ENCODE data around the gene EZH1. TPM values are rescaled to one million over a fixed set of nuclear protein-coding genes. Genes with fewer than 3 reads are reported as not detected.

The EZH1 gene
- total and polyA plus RNA-seq, 10 of the 15 experiments (the other 5 are each of a cell fraction or from before 2014, with no cell fraction given), result 6.1 to 43.3 (median 16.8) TPM

- TF ChIP-seq ZBTB11 (CRISPR knock-in tag; IDR thresholded peaks at IDR 0.05) (peak; percentile 92), SIX5 (IDR thresholded peaks at IDR 0.05; ENCODE audit: low read depth, low read length, severe bottlenecking) (peak; percentile 63), POLR2AphosphoS2 (IDR thresholded peaks at IDR 0.05; ENCODE audit: low read depth, low read length) (peak; percentile 79; the same call in 1 of the 2 replicates), TAF1 (IDR thresholded peaks at IDR 0.05; ENCODE audit: borderline replicate concordance, low read depth, low read length) (peak; percentile 99), FOXM1 (IDR thresholded peaks at IDR 0.05; ENCODE audit: low read depth, low read length) (no peak), IRF5 (IDR thresholded peaks at IDR 0.05; ENCODE audit: borderline replicate concordance) (no peak), HDGF (IDR thresholded peaks at IDR 0.05) (0 out of 2 replicates have a peak, but pooled peaks have one; percentile 26), BHLHE40 (IDR thresholded peaks at IDR 0.05; ENCODE audit: borderline replicate concordance in 1 of 2, low read depth in 2 of 2, low read length in 1 of 2) (peak; percentile 22 to 37; a peak in 1 of 4 replicates), JUNB (IDR thresholded peaks at IDR 0.05) (no peak), BRCA1 (IDR thresholded peaks at IDR 0.05; ENCODE audit: low read depth, low read length) (no peak), CHD1 (IDR thresholded peaks at IDR 0.05; ENCODE audit: low read depth, low read length) (no peak), EGR1 (IDR thresholded peaks at IDR 0.05; ENCODE audit: borderline replicate concordance in 1 of 2, low read depth in 2 of 2, low read length in 2 of 2) (peak; percentile 59 to 85; a peak in 2 of 3 replicates), STAT3 (IDR thresholded peaks at IDR 0.05; ENCODE audit: low read depth, low read length) (no peak), YBX1 (IDR thresholded peaks at IDR 0.05) (no peak), SKIL (IDR thresholded peaks at IDR 0.05; ENCODE audit: low read depth, poor library complexity, severe bottlenecking) (peak; percentile 36), ZNF24 (IDR thresholded peaks at IDR 0.05) (0 out of 2 replicates have a peak, but pooled peaks have one; percentile 29), MTA2 (IDR thresholded peaks at IDR 0.05; ENCODE audit: low read depth) (peak; percentile 38; the same call in 1 of the 2 replicates)
- TF ChIP-seq, protein P1, sequence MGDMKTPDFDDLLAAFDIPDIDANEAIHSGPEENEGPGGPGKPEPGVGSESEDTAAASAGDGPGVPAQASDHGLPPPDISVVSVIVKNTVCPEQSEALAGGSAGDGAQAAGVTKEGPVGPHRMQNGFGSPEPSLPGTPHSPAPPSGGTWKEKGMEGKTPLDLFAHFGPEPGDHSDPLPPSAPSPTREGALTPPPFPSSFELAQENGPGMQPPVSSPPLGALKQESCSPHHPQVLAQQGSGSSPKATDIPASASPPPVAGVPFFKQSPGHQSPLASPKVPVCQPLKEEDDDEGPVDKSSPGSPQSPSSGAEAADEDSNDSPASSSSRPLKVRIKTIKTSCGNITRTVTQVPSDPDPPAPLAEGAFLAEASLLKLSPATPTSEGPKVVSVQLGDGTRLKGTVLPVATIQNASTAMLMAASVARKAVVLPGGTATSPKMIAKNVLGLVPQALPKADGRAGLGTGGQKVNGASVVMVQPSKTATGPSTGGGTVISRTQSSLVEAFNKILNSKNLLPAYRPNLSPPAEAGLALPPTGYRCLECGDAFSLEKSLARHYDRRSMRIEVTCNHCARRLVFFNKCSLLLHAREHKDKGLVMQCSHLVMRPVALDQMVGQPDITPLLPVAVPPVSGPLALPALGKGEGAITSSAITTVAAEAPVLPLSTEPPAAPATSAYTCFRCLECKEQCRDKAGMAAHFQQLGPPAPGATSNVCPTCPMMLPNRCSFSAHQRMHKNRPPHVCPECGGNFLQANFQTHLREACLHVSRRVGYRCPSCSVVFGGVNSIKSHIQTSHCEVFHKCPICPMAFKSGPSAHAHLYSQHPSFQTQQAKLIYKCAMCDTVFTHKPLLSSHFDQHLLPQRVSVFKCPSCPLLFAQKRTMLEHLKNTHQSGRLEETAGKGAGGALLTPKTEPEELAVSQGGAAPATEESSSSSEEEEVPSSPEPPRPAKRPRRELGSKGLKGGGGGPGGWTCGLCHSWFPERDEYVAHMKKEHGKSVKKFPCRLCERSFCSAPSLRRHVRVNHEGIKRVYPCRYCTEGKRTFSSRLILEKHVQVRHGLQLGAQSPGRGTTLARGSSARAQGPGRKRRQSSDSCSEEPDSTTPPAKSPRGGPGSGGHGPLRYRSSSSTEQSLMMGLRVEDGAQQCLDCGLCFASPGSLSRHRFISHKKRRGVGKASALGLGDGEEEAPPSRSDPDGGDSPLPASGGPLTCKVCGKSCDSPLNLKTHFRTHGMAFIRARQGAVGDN (IDR thresholded peaks at IDR 0.05), result peak; percentile 63
Measured at GRCh38 chr17:42773290-42774035, 28.6 kb upstream of the EZH1 start, which contains the start of gene VPS25 (continued).

Data from GM12878 (cell line).